Activated CD4-positive, alpha-beta T cell treated with anti-CD3 and anti-CD28 coated beads for 1 hour (primary cell): ENCODE results near the gene BASP1.
"Not testable (repeated sequence)": the region's sequence is repeated elsewhere in the genome, so short reads cannot be mapped to it uniquely, and the experiment has no call there.

Experiments used
- DNase-seq: peaks from one replicate; pipeline ENCODE4 v3.0.0-alpha.2; 2020

BASP1 gene

GRCh38 chr5:17224858-17225511, 7.6 kb downstream of the BASP1 start:
- DNase-seq: no peak

GRCh38 chr5:17225520-17225919, 8.1 kb downstream of the BASP1 start:
- no peak for DNase-seq

GRCh38 chr5:17227868-17228267, 10.4 kb downstream of the BASP1 start:
- no peak for DNase-seq

- DNase-seq: no peak
Observed at GRCh38 chr5:17228821-17229291, 11.4 kb downstream of the BASP1 start.

GRCh38 chr5:17229313-17229712, 11.9 kb downstream of the BASP1 start:
- no peak for DNase-seq

GRCh38 chr5:17230191-17230590, 12.8 kb downstream of the BASP1 start:
- no peak for DNase-seq

- DNase-seq: no peak
Observed at GRCh38 chr5:17230808-17231525, 13.5 kb downstream of the BASP1 start.

- no peak for DNase-seq
Observed at GRCh38 chr5:17232405-17232804, 15.0 kb downstream of the BASP1 start.

GRCh38 chr5:17233488-17233887, 16.1 kb downstream of the BASP1 start:
- no peak for DNase-seq

GRCh38 chr5:17234374-17234773, 16.9 kb downstream of the BASP1 start:
- no peak for DNase-seq

GRCh38 chr5:17235731-17236330, 18.4 kb downstream of the BASP1 start:
- DNase-seq: no peak

- DNase-seq: no peak
Observed at GRCh38 chr5:17238521-17239041, 21.1 kb downstream of the BASP1 start.

GRCh38 chr5:17239953-17240352, 22.5 kb downstream of the BASP1 start:
- no peak for DNase-seq

GRCh38 chr5:17240487-17240886, 23.1 kb downstream of the BASP1 start:
- no peak for DNase-seq

GRCh38 chr5:17241635-17242034, 24.2 kb downstream of the BASP1 start:
- DNase-seq: no peak

- DNase-seq: no peak
Observed at GRCh38 chr5:17243287-17244063, 26.0 kb downstream of the BASP1 start.

- no peak for DNase-seq
Observed at GRCh38 chr5:17249029-17249634, 31.7 kb downstream of the BASP1 start.

GRCh38 chr5:17249841-17250240, 32.4 kb downstream of the BASP1 start:
- not testable (repeated sequence) for DNase-seq

GRCh38 chr5:17252543-17252942, 35.1 kb downstream of the BASP1 start:
- no peak for DNase-seq

GRCh38 chr5:17255471-17256021, 38.1 kb downstream of the BASP1 start:
- no peak for DNase-seq

- no peak for DNase-seq
Observed at GRCh38 chr5:17256171-17256570, 38.7 kb downstream of the BASP1 start.

GRCh38 chr5:17256839-17257238, 39.4 kb downstream of the BASP1 start:
- no peak for DNase-seq
